IPS-18a (cell line): ENCODE measurements around the gene LCAT.
"Not testable (repeated sequence)": the region's sequence is repeated elsewhere in the genome, so short reads cannot be mapped to it uniquely, and the experiment has no call there.

Experiments used
- H3K27ac ChIP-seq: one replicate; pipeline ENCODE4 v1.5.1; 2013; ENCODE audit warnings: low read length
- H3K27me3 ChIP-seq: one replicate; pipeline ENCODE4 v1.6.1; 2013; ENCODE audit warnings: mild to moderate bottlenecking, low read length; ENCODE audit not compliant: control insufficient read depth, insufficient read depth
- H3K36me3 ChIP-seq: one replicate; pipeline ENCODE4 v1.6.1; 2013; ENCODE audit warnings: low read depth, low read length; ENCODE audit not compliant: control insufficient read depth
- H3K4me1 ChIP-seq: one replicate; pipeline ENCODE4 v1.6.1; 2013; ENCODE audit warnings: low read depth, low read length; ENCODE audit not compliant: control insufficient read depth
- H3K4me3 ChIP-seq: one replicate; pipeline ENCODE4 v1.5.1; 2013; ENCODE audit warnings: low read length
- H3K9ac ChIP-seq: one replicate; pipeline ENCODE4 v1.6.1; 2013; ENCODE audit warnings: mild to moderate bottlenecking, low read length, moderate library complexity
- H3K9me3 ChIP-seq: one replicate; pipeline ENCODE4 v1.6.1; 2013; ENCODE audit warnings: low read depth, low read length; ENCODE audit not compliant: control insufficient read depth

The LCAT gene

GRCh38 chr16:67977469-67978227 is 33.7 kb upstream of the LCAT start:
- no peaks in the 10 kb centered on the region for H3K36me3 ChIP-seq
- H3K27me3 ChIP-seq = no peaks in the 10 kb centered on the region
- no peak overlapping the region for H3K9ac ChIP-seq
- no peaks in the 10 kb centered on the region for H3K4me1 ChIP-seq
- no peaks in the 10 kb centered on the region for H3K9me3 ChIP-seq
- no peak overlapping the region for H3K4me3 ChIP-seq
- no peak overlapping the region for H3K27ac ChIP-seq

DNA sequence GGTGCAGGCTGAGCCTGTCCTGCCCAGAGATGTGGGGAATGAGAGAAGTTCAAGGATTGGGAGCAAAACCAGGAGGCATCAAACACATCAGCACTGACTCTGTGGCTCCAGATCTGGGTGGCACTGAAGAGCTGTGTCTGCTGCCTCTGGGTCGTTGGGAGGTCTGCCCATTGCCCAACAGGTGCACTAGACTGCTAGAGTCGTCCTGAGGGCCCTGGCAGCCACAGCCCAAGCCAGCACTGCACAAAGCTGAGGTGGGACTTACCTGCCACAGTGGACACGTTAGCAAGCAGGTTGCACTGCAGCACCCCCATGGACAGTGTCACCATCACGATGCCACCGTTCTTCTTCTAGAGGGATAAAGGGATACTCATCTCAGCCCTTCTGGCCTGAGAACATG is 33.1 kb upstream of the LCAT start:
- Histone ChIP-seq H3K9me3 (no peaks in the 10 kb centered on the region), H3K4me3 (no peak overlapping the region), H3K27me3 (no peaks in the 10 kb centered on the region), H3K4me1 (no peaks in the 10 kb centered on the region), H3K36me3 (no peaks in the 10 kb centered on the region), H3K27ac (no peak overlapping the region), H3K9ac (no peak overlapping the region)

GRCh38 chr16:67976205-67976604 is 32.3 kb upstream of the LCAT start:
- no peak overlapping the region for H3K27ac ChIP-seq
- H3K4me3 ChIP-seq = no peak overlapping the region
- no peaks in the 10 kb centered on the region for H3K27me3 ChIP-seq
- H3K9me3 ChIP-seq = no peaks in the 10 kb centered on the region
- no peaks in the 10 kb centered on the region for H3K4me1 ChIP-seq
- no peaks in the 10 kb centered on the region for H3K36me3 ChIP-seq
- no peak overlapping the region for H3K9ac ChIP-seq

GRCh38 chr16:67975321-67976105 is 31.6 kb upstream of the LCAT start:
- H3K27me3 ChIP-seq = no peaks in the 10 kb centered on the region
- H3K9ac ChIP-seq = no peak overlapping the region
- H3K4me3 ChIP-seq = no peak overlapping the region
- no peaks in the 10 kb centered on the region for H3K9me3 ChIP-seq
- no peaks in the 10 kb centered on the region for H3K4me1 ChIP-seq
- no peak overlapping the region for H3K27ac ChIP-seq
- no peaks in the 10 kb centered on the region for H3K36me3 ChIP-seq

GRCh38 chr16:67972285-67972684 is 28.4 kb upstream of the LCAT start:
- H3K9ac ChIP-seq, H3K36me3 ChIP-seq, H3K4me3 ChIP-seq: not testable (repeated sequence)

GRCh38 chr16:67971111-67971510 is 27.2 kb upstream of the LCAT start:
- no peak overlapping the region for H3K9ac ChIP-seq
- H3K27ac ChIP-seq = no peak overlapping the region
- H3K9me3 ChIP-seq = no peaks in the 10 kb centered on the region
- no peaks in the 10 kb centered on the region for H3K36me3 ChIP-seq
- peaks cover 14% of the 10 kb centered on the region for H3K4me1 ChIP-seq
- no peaks in the 10 kb centered on the region for H3K27me3 ChIP-seq
- no peak overlapping the region for H3K4me3 ChIP-seq

More at GRCh38 chr16:67972285-67972684, 28.4 kb upstream of the LCAT start:
- H3K27ac ChIP-seq, H3K4me1 ChIP-seq, H3K27me3 ChIP-seq, H3K9me3 ChIP-seq: not testable (repeated sequence)

DNA sequence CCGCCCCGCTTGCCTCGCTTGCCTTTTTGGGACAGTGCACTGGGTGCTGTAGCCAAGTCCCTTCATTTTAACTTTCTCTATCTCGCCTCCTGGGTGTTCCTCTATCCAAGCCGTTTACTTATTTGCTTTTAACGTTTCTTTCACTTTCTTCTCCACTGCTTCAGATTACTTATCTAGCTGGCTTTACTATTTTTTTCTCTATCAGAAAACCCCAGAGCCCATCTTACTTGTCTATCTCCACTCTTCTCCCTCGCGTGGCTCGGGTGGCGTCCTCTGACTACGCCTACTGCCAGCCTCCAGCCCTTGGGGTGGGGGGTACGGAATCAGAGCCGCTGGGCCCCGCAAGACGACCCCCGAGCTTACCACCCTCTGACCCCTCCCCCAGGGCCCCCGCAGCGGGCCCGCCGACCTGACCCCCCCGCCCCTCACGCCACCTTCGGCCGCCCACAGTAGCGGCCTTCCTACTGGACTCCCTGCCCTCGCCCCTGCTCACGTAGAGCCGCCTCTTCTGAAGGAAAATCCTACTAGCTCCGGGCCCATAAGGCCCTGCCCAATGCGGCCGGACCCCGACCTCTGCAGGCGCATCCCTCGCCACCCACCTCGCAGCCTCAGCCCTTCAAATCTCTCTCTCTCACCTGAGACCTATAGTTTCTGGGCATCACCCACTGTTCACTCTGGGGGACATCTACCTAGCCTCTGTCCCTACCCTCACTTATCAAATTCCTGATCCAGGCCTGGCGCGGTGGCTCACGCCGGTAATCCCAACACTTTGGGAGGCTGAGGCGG is 25.5 kb upstream of the LCAT start:
- Histone ChIP-seq H3K27ac (no peak overlapping the region), H3K36me3 (no peaks in the 10 kb centered on the region), H3K4me1 (peaks cover 14% of the 10 kb centered on the region), H3K27me3 (no peaks in the 10 kb centered on the region), H3K9ac (no peak overlapping the region), H3K4me3 (peak overlapping the region; percentile 68), H3K9me3 (no peaks in the 10 kb centered on the region)

- Histone ChIP-seq H3K9ac (peak within 1 kb of the TSS; percentile 19), H3K27ac (no peak within 1 kb of the TSS), H3K9me3 (no peaks in the 10 kb centered on the region), H3K36me3 (no peaks in the 10 kb centered on the region), H3K4me1 (peaks cover 14% of the 10 kb centered on the region), H3K27me3 (no peaks in the 10 kb centered on the region), H3K4me3 (peak within 1 kb of the TSS; percentile 68)
Measured at GRCh38 chr16:67968400-67969253, 24.7 kb upstream of the LCAT start, which contains the start of gene SLC12A4. Gene SLC12A4 (minus strand): TSS chr16:67968637. CDS start chr16:67968553, 84 bp downstream.

- peaks cover 2% of the 10 kb centered on the region for H3K36me3 ChIP-seq
- no peak overlapping the region for H3K27ac ChIP-seq
- H3K9me3 ChIP-seq = no peaks in the 10 kb centered on the region
- peak overlapping the region; percentile 19 for H3K9ac ChIP-seq
- H3K27me3 ChIP-seq = no peaks in the 10 kb centered on the region
- H3K4me1 ChIP-seq = peaks cover 14% of the 10 kb centered on the region
- peak overlapping the region; percentile 68 for H3K4me3 ChIP-seq
Measured at GRCh38 chr16:67967958-67968399, 24.1 kb upstream of the LCAT start.

DNA sequence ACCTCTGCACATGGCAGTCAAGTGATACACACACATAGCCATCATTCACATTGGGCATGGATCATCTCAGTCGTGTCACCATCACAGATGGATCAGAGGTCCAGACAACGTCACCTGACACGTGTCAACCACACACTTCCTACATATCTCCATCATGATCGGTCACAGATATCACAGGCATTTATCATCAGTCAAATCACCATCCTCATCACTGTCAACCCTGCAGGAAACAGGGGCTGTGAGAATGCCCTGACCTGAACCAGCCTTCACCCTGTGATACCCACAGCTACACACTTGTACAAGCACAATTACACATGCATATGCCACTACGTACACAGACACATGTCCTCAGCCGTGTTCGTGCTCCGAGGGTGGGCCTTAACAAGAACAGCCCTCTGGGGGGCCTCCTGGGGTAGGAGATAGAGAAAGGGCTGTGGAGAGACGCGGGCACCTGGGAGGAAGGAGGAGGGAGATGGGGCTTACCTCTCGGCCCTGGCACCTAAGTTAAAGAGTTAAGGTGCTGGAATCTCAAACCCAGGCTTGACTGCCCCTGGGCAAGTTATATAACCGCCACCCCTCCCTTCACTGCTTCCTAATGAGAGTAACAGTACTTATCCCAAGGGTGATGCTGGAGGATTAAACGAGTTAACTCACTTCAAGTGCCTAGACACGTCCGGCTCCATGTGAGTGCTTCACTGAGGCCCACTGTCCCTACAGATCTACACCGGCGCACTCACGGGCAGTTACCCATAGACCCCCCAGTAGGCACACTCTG is 23.4 kb upstream of the LCAT start:
- Histone ChIP-seq H3K4me1 (peaks cover 14% of the 10 kb centered on the region), H3K4me3 (peak overlapping the region; percentile 68), H3K9ac (peak overlapping the region; percentile 19), H3K27ac (no peak overlapping the region), H3K36me3 (peaks cover 8% of the 10 kb centered on the region), H3K9me3 (no peaks in the 10 kb centered on the region), H3K27me3 (no peaks in the 10 kb centered on the region)
